Breast epithelium (tissue), 3 donors: ENCODE measurements around the gene MCTP2.

Experiments used
- POLR2A ChIP-seq: fragments of 450-650 bp; IDR thresholded peaks from one replicate; pipeline ENCODE4 v1.6.1; 2016; ENCODE audit warnings: antibody characterized with exemption, mild to moderate bottlenecking, moderate library complexity
- TF ChIP-seq, protein P1 (sequence below), 3 donors: fragments of 450-650 bp; IDR thresholded peaks; one replicate each; pipeline ENCODE4 v1.5.1; 2016 to 2017; ENCODE audit warnings: antibody characterized with exemption in 3 of 3, mild to moderate bottlenecking in 3 of 3, moderate library complexity in 3 of 3

- TF ChIP-seq, protein P1, sequence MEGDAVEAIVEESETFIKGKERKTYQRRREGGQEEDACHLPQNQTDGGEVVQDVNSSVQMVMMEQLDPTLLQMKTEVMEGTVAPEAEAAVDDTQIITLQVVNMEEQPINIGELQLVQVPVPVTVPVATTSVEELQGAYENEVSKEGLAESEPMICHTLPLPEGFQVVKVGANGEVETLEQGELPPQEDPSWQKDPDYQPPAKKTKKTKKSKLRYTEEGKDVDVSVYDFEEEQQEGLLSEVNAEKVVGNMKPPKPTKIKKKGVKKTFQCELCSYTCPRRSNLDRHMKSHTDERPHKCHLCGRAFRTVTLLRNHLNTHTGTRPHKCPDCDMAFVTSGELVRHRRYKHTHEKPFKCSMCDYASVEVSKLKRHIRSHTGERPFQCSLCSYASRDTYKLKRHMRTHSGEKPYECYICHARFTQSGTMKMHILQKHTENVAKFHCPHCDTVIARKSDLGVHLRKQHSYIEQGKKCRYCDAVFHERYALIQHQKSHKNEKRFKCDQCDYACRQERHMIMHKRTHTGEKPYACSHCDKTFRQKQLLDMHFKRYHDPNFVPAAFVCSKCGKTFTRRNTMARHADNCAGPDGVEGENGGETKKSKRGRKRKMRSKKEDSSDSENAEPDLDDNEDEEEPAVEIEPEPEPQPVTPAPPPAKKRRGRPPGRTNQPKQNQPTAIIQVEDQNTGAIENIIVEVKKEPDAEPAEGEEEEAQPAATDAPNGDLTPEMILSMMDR (IDR thresholded peaks at IDR 0.05): no peak
- TF ChIP-seq POLR2A: no peak
These were observed 91.7 kb downstream of the MCTP2 start for GRCh38 chr15:94323076-94323475.
